CD4-positive, alpha-beta T cell treated with Interleukin-6 for 4 hours (primary cell): ENCODE results near the gene ZNF619.
"Not testable (repeated sequence)": the region's sequence is repeated elsewhere in the genome, so short reads cannot be mapped to it uniquely, and the experiment has no call there.

Source experiments
- DNase-seq: peaks from one replicate; pipeline ENCODE4 v3.0.0-alpha.2; 2020; ENCODE audit warnings: mixed read lengths

The ZNF619 gene

DNA sequence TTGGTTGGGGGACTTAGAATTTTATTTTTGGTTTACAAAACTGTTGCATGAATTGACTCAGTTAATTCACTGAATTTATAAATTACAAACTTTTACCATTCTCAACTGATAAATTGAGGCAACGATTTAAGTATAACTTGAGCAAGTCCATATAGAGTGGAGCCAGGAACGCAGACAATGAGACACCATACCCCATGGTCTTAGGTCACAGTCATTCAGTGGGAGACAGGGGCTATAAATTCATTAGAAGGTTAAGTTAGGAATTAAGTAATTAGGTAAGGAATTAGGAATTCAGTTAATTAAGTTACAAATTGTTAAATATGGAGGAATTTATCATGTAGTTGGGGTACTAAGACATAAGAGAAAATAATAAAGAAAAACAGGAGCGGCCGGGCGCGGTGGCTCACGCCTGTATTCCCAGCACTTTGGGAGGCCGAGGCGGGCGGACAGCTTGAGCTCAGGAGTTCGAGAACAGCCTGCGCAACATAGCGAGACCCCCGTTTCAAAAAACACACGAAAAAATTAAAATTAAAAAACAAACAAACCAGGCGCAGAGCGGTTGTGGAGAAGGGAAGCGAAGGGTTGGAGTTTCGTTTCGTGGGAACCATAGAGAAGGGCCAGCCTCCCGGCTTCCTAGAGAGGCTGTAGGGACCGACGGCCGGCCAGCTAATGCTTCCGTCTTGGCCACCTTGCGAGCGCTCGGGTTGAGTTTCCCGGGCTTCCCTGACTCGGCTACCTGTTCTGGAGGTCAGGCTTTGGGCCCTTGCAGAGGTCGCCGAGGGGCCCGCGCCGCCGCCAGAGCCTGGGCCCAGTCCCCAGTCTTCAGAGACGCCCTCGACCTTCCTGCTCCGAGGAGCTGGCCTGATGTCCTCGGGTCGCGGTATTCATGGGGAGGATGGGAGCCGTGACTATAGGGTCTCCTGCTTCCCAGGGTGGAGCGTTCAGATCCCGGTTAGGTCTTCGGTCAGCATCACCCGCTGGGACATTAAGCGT is at the start of gene ZNF619:
Gene ZNF619 (plus strand): TSS at position 645 of the 993 bp plus-strand sequence. CDS start 858 bp downstream, outside the sequence.
- peak; percentile 71 for DNase-seq

DNA sequence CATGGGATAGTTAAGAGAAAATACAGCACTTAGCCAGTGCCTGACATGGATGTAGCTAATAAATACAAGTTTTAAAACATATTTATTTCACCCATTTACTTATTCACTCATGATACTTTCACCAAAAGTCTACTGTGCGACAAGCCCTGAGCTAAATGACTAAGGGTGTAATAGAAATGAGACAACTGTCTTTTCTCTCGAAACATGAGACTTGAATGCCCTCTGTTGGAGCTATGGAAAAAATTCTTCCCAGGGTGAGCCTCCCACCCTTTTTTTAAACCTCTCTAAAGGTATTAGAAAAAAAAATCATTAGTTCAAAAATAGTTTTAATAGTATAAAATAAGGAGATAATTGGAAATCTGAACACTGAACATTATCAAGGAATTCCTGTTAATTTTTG is 44.1 kb upstream of the ZNF619 start:
- DNase-seq, result no peak

GRCh38 chr3:40437889-40438288 is 39.0 kb upstream of the ZNF619 start:
- no peak for DNase-seq

- DNase-seq, result no peak
Observed at GRCh38 chr3:40445062-40445461, 31.9 kb upstream of the ZNF619 start.

GRCh38 chr3:40445880-40446279 is 31.0 kb upstream of the ZNF619 start:
- no peak for DNase-seq

DNA sequence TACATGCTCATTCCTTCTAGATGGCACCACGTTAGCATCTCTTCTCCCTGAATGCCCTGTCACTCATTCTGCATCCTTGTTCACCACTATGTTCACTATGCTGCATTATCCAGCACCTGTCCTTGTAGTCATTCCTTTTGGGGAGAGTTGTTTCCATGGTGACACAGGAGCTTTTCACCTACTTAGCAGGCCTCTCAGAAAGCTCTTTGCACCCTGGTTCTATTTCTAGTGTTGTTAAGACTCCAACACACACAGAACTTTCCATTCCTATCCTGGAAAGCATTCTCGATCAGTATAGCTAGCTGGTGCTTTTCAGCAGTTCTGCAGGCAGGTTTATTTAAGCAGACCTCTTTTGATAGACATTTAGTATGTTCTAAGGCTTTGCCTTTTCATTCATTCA is 26.5 kb upstream of the ZNF619 start:
- DNase-seq, result no peak

- no peak for DNase-seq
Observed at GRCh38 chr3:40451551-40451950, 25.4 kb upstream of the ZNF619 start.

GRCh38 chr3:40452057-40452456 is 24.9 kb upstream of the ZNF619 start:
- no peak for DNase-seq

DNA sequence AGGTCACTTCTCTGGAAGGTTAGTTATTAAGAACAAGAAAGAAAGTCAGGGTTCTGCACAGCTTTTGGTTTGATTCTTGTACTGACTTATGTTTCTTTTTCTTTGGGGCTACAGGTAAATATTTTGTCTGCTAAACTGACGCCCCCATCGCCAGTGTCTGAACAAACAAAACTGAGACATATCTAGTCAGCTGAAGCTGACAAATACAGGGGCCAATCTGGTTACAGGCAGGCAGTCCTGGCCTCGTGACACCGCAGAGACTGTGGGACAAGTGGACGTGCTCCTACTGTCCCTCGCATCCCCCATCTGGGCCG is 24.4 kb upstream of the ZNF619 start:
- DNase-seq, result no peak

DNA sequence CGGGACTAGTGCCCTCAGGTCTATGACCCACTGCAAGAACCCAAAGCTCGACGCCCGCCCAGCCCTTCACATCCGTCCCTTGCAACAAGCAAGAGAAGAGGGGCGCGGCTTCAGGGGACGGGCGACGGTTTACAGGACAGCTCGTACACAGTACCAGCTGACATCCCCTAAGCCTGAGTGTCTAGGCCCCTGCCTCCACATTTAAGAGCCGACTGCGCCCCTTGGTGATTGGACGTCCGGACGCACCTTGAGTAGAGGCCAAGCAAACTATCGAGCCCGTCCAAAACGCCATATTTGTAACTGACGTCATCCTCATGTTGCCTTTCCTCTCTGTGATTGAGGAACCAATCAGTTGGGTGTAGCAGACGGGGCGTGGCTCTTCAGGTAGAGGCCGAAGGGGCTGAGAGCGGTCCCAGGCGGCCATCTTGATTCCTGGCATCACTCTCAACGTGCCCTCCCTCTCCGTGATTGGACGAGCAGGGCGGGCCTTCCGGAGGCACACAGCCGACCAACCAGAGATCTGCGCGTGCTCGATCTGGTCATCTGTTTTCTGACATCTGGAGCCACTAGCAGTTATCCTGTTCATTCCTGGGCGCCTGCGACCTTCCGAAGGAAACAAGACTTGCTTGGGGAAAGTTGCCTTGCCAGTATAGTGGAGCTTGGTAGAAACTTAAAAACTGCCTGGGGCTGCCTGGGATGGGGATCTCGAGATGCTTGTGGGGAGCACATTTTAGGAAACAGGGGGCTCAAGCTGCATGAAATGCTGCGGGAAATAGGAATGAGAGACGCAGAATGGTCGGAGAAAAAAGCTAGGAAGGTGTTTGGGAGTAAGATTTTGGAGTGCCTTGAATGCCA is 23.8 kb upstream of the ZNF619 start:
- peak; percentile 97 for DNase-seq

- DNase-seq, result no peak
Observed at GRCh38 chr3:40453933-40454332, 23.0 kb upstream of the ZNF619 start.

- DNase-seq, result no peak
Observed at GRCh38 chr3:40455328-40455727, 21.6 kb upstream of the ZNF619 start.

GRCh38 chr3:40456279-40456939 is 20.5 kb upstream of the ZNF619 start:
- DNase-seq, result no peak

DNA sequence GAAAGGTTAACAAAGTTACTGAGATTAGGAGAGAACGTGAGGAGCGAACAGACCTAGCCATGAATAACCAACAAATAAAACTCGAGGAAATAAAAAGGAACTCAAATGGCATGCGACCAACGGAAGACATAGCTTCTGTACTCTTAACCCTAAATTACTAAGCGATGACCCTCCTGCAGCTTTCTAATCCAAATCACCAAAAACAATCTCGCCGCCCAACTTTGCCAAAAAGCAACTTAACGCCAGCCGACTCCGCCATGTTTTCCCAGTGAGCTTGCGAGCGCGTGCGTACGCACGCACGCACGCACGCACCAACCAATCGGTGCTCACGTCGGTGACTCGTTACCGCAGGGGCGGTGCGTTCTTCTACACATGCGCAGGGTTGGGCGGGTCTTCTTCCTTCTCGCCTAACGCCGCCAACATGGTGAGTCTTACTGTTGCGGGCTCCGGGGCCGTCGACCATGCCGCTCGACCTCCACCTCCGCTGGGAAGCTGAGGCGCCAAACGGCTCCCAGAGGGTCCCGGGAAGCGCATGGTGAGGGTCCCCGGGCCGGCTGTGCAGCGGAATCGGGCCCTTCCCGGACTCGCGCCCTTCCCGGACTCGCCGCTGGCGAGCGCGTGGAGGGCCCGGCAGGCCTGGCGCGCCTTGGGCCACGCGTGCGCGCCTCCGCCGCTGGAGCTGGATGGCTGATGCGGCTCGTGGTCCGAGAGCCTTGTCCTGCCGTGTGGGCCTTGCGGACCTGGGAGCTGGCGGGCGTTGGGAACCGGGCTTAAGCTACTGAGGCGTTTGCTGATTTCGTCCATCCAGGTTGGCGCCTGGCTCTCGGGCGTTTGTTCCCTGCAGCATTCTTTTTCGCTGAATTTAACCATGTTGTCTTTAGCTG is 19.7 kb upstream of the ZNF619 start, which contains the start of gene RPL14:
Gene RPL14 (plus strand): TSS at position 400 of the 884 bp plus-strand sequence. CDS start 133 bp downstream, at position 533.
- DNase-seq, result peak; percentile 96

DNA sequence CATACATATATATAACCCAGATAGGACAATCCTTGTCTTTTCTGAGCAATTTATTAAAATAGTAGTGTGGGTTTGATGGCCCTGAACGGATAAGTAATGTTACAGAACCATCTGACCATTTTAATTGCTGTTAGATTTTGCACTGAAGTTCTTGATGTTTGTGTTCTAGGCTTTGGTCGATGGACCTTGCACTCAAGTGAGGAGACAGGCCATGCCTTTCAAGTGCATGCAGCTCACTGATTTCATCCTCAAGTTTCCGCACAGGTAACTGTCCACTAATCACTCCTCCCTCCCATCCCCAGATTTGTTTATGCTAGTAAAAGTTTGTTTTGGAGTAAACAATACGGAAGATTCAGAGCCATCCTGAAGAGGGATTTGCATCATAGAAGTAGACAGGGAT is 18.4 kb upstream of the ZNF619 start:
- no peak for DNase-seq

GRCh38 chr3:40460481-40460880 is 16.4 kb upstream of the ZNF619 start:
- DNase-seq, result not testable (repeated sequence)

GRCh38 chr3:40461161-40461560 is 15.8 kb upstream of the ZNF619 start:
- DNase-seq, result no peak

DNA sequence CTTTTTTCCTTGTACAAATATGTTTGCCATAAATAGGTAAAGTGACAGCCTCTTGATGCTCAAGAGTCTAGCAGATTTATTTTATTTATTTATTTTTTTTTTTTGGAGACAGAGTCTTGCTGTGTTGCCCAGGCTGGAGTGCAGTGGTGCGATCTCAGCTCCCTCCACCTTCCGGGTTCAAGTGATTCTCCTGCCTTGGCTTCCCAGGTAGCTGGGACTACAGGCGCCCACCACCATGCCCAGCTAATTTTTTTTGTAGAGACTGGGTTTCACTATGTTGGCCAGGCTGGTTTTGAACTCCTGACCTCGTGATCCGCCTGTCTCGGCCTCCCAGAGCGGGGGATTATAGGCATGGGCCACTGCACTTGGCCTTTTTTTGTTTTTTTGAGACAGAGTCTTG is 14.1 kb upstream of the ZNF619 start:
- DNase-seq, result not testable (repeated sequence)

DNA sequence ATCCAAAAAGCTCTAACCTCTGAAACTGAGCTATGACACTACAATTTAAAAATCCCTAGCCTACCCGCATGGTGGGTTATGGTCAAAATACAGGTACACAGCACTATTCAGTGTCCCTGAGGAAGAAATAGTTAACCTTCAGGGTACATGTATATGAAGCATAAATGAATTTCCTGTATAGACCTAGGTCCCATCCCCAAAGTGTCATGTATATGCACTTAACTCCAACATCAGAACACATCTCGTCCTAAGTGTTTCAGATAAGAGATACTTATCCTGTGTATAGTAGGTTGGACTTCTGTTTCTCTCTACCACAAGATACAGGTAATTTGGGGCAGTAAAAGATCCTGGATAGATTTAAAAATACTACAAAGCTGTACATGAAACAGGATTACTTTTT is 13.3 kb upstream of the ZNF619 start:
- no peak for DNase-seq

GRCh38 chr3:40464339-40465110 is 12.4 kb upstream of the ZNF619 start:
- peak; percentile 30 for DNase-seq

DNA sequence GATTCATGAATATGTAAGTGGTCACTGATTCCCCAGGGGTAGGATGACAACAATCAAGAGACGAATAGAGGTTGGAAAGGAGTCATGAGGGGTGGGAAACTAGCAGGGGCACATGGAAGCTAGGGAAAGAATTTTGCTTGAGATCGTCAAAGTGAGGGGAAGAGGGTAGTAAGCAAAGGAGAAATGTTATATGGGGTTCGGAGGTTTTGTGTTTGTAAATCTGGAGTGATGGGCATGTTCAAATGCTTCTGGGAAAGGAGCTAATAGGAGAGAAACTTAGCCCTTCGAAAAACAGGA is 11.9 kb upstream of the ZNF619 start:
- DNase-seq, result no peak
